Stimulated activated CD4-positive, alpha-beta T cell treated with anti-CD3 and anti-CD28 coated beads, Interleukin-12 subunit alpha, Interleukin-12 subunit beta, amount 100 ng/mL, for 24 hours (primary cell): ENCODE measurements around the gene NDUFB4.

ENCODE experiments used
- DNase-seq, 2 experiments: peaks; one replicate each; pipeline ENCODE4 v3.0.0-alpha.2; 2020; ENCODE audit warnings: low read depth in 2 of 2

Gene NDUFB4

GRCh38 chr3:120596116-120596852 is at the start of gene NDUFB4:
Gene NDUFB4 (plus strand): TSS chr3:120596336. CDS start chr3:120596360, 24 bp downstream.
- peak; percentile 89 to 92 for DNase-seq

DNA sequence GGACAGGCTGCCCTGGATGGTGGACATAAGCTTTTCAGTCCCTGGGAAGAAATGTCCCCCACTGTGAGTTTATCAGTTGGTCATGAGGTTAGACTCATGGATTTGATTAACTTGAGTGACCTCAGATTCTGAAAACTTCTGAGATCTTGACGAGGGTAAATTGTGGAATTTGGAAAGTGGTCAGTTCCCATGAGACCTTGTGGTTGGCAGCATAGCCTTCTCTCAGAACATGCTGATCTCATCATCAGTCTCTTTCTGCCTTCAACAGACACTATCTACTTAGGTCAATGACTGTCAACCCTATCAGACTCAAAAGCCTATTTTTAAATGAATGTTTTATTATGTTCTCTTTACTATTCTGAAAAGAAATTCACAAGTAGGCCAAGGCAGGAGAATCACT is 45.6 kb upstream of the NDUFB4 start:
- DNase-seq: no peak

DNA sequence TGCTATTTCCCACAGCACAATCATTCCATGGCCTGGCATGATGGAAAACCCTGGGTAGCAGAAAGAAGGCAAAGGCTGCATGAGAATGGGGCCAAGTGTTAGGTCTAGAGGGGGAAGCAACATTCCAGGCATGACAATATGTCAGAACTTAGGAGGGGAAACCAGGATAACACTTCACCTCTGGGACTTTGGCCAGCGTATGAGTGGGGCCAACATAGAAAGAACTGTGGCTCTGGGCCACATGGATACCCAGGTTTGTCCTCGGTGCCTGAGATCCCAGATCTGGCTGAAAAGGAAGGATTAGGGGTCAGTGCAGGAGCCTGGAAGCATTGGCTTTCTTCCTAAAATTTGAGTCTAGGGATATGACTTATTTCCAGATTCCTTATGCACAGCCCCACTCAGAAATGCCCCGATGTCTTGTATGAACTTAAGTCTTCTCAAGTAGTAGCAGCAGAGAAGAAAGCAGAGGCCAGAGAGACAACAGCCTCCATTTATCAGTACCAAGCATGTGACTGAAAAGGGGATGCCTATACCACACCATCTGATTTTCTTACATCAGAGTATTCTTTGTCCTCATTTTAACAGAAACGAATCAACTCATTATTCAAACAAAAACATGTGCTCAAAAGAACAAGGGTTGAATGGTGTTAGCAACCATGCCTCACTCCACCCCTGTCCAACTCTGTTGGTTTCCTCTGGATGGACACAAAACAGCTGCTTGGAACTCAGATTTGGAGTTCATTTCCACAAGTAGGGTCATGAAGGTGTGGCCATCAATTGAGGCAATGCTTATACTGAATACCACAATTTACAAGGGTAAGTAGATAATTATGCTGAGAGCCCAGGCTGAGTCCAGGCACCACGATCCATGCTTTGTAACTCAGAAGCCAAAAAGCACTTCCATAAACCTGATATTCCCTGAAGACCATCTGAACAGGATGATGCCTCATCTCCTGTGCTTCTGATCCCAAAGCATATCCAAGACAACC is 43.7 kb upstream of the NDUFB4 start:
- DNase-seq: no peak

- DNase-seq: no peak
These were observed 41.1 kb upstream of the NDUFB4 start for GRCh38 chr3:120554812-120555606.

GRCh38 chr3:120555657-120556509 is 40.3 kb upstream of the NDUFB4 start:
- no peak for DNase-seq

GRCh38 chr3:120557115-120557514 is 39.0 kb upstream of the NDUFB4 start:
- DNase-seq: no peak

DNA sequence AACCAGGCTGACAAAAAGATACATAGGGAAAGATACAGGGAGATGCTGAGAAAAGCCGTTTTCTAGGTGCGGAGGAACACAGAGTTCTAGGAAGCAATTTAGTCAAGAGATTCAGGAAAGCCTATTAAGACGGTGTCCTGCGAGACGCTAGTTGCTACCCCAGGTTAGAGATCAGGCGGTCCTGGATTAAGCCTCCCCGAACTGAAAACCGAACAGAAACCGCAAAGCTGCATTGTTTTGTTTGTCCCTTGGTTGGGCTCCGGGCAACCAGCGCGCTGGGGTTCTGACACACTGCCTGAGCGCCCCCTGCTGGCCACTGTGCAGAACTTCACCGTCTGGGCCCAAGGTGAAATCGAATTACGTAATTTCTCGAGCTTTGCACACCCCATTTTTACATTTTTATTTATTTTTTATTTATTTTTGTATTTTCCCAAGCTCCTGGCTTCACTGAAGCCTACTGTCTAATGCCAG is 37.3 kb upstream of the NDUFB4 start:
- DNase-seq: peak; percentile 63 to 75

GRCh38 chr3:120559242-120560061 is 36.7 kb upstream of the NDUFB4 start:
- DNase-seq: no peak

- no peak for DNase-seq
These were observed 35.6 kb upstream of the NDUFB4 start for GRCh38 chr3:120560304-120561250.

DNA sequence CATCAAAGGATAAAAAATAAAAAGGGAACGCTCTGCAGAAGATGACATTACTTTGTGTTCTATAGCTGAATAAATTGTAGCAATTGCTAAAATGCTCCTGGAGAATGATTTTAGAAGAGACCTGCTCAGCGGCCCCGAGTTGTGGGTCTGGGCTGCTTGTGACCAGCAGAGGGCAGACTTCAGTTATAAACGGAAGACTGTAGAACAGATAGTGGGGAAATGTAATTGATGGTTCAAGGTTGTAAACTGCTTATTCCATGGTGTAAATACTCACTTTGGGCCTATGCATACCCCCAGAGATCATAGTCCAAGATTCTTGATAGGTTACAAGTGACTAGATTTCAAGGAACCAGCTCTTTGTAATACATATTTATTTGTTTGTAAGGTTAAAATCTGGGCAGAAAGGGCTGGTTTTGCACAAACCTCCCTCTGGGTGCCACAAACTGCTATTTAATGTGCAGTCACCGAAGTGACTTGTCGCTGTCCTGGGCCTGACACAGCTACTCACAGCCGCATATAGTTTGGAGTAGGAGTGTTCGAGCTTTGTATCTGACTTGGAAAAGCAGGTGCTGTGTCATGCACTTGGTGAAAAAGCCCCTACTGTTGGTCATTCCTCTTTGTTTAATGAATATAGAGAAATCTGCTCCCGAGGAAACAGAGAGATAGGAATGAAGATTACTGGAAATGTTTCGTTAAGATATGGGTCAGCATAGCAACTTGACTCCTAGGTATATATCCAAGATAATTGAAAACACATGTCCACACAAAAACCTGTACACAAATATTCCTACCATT is 34.7 kb upstream of the NDUFB4 start:
- peak; percentile 26 to 52 for DNase-seq

- no peak for DNase-seq
These were observed 32.6 kb upstream of the NDUFB4 start for GRCh38 chr3:120563356-120564022.

DNA sequence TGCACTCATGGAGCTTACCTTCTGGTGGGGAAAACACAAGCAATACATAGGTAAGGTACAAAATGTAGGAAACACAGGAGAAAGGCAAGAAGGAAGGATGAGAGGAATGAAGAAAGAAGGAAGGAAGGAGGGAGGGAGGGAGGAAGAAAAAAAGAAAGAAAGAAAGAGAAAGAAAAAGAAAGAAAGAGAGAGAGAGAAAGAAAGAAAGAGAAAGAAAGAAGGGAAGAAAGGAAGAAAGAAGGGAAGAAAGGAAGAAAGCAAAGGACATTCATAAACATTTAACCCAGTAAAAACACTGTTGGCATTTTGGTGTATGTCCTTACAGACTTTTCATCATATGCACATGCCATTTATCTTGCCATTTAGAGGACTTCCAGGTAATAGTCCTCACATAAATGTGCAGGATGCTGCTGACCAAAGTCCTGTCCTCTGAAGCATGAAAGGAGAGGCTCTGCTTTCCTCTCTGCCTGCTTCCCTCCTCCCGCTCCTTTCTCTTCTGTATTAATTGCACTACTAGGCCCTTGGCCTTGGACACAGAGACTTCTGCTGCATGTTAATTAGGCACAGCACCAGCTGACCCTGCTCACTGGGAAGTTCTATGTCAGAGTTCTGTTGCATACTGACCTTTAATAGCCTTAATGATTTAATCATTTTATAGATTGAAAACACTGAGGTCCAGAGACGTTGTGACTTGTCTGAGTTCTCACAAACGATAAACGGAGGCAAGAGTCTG is 29.7 kb upstream of the NDUFB4 start:
- DNase-seq: no peak

DNA sequence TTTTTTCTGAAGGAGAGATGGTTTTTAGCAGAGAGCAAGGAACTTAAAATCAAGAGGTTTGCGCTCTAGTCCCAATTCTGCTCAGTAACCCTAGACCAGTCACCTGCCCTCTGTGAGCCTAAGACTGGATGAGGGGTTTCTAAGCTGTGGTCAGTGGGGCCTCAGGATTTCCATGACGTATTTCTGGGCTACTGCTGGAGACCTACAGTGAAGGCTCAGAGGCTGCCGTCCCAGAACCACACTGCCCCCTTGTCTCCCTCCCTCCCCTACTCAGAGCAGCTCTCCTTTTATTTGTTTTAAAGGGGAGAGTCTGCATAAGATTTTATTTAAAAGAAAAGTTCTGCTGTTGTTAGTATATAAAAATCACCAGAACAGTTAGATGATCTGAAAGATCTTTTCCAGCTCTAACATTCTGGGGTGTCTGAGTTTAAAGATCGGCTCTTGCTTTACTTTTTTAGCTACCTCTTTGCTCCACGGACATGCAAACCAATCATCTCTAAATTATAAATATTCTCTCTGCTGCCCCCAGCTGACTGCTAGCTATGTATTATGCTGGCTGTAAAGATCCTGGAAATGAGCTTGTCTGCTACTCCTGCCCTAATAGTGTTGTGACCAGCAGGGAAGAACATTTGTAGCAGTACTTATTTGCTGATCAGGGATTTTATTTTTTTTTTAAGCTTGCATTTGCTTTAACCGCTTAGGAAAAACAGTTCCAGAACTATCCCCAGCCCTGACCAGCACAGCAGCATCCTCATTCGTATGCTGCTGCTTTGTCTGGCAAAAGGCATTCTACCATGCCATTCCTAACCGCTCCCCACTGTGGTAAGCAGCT is 28.6 kb upstream of the NDUFB4 start:
- no peak for DNase-seq

DNA sequence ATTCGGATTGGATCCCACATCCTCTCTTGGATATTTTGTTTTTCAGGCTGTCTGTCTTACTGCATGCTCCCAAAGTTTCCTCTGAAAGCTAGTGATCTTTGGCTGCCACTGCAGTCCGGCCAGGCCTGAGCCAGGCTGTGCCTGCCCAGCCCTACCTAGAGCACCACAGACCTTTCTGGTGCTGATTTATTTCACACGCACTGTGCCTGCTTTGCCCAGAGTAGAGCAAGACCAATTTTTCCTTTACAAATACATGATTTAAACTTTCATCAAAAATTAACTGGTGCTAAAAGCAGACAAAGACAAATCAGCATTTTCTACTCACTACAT is 28.0 kb upstream of the NDUFB4 start:
- no peak for DNase-seq

- DNase-seq: no peak
These were observed 27.5 kb upstream of the NDUFB4 start for GRCh38 chr3:120568598-120568997.
